Frontal cortex (tissue), 4 donors: Measurements from ENCODE around the gene MIDN. TPM values are rescaled to one million over a fixed set of nuclear protein-coding genes. Genes with fewer than 3 reads are reported as not detected.

Source experiments
- DNase-seq, 2 donors: peaks; one replicate each; pipeline ENCODE4 v3.0.0; 2012; ENCODE audit warnings: low spot score in 2 of 2
- FAIRE-seq: peaks from 2 replicates; lab custom pipeline; 2012; peaks lifted over from hg19 to GRCh38; lab: Jason Lieb, UNC
- total RNA-seq: library from RNA; depleted of rRNA; stranded (reverse); fragments of >200 nt; gene quantifications from one replicate; pipeline ENCODE4 v1.2.3, GENCODE V29; 2014
- donor health status: control.
- donor health status: control.
- donor health status: control.

MIDN gene
- total RNA-seq, 1 donor from 2014 or later, result 14.3 TPM

DNA sequence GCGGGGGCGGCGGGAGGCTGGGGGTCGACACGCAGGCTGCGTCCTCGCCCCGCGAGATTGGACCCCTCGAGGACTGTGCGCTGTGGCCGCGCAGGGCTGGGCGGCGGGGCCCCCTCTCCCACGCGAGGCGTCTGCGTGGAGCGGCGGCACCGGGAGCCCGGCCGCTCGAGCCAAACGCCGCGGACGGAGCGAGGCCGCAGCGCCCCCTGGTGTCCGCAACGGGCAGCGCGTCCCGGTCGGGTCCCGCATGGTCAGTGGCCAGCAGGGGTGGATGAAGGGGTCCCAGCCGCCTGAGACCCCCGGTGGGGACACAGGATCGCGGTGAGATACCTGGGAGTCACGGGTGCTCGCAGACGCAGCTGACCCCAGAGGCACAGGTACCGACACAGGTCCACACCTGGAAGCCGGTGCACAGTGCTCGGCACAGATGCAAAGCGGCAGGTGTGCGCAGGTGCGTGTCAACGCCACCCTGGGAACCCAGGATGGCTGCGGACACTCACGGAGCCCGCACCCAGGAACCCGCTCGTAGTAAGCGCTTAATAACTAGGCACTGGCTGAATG is 18.6 kb downstream of the MIDN start:
- DNase-seq, result peak; percentile 75 to 88
- FAIRE-seq, result no peak

GRCh38 chr19:1267477-1268225 is 19.3 kb downstream of the MIDN start:
- FAIRE-seq (no peak), DNase-seq (no peak)

GRCh38 chr19:1268226-1269064 is 20.1 kb downstream of the MIDN start:
- no peak for DNase-seq
- no peak for FAIRE-seq

DNA sequence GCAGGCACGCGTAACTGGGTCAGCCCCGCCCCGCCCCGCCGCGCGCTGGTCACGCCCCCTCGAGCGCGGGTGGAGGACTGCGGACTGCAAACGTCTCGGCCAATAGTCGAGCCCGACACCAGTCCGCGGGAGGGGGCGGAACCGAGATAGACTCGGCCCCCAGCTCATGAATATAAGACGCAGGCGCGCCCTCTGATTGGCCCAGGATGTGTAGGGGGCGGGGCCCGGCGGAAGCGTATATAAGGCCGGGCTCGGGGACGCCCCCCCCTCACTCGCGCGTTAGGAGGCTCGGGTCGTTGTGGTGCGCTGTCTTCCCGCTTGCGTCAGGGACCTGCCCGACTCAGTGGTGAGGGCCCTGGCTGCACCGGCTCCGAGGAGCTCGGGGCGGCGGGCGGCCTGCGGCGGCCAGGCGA is 20.7 kb downstream of the MIDN start, which contains the start of gene CIRBP:
Gene CIRBP, plus strand, starts transcription at position 268 of the 413 bp plus-strand sequence. CDS start 1,602 bp downstream, outside the sequence.
- peak; percentile 99 to 100 for DNase-seq
- FAIRE-seq, result peak; percentile 80

DNA sequence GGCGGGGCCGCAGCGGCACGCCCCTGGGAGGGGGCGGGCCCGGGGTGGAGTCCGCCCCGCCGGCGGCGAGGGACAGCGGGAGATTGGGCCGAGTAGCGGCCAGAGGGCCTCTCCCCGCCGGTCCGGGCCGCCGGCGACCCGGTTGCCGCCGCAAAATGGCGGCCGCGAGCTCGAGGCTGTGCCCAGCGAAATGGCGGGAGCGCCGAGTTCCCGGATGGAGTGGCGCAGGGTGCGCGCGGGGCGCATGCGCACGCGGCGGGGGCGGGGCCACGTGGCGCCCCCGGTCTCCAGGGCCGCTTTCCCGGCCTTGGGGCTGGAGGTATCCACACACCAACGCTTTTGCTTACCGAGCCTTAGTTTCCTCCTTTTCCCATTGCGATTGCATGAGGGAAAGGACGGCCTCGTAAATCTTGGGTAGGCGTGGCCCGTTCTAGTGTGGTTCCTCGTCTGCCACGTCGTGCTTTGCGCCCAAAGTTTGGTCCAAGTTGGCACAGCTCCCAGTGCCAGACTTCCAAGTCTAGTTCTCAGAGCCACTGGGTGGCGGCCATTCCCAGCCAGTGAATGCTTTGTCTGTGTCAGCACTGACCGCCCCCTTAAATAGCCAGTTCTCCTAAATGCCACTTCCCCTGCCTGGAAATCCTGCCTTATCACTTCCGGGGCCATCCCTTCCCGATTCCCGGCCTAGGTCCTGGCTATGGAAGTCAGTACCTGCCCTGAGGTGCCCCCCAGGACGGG is 21.3 kb downstream of the MIDN start:
- DNase-seq, result peak; percentile 78 to 88
- FAIRE-seq, result no peak

- FAIRE-seq, result no peak
These were observed 21.9 kb downstream of the MIDN start for GRCh38 chr19:1270213-1270853.

DNA sequence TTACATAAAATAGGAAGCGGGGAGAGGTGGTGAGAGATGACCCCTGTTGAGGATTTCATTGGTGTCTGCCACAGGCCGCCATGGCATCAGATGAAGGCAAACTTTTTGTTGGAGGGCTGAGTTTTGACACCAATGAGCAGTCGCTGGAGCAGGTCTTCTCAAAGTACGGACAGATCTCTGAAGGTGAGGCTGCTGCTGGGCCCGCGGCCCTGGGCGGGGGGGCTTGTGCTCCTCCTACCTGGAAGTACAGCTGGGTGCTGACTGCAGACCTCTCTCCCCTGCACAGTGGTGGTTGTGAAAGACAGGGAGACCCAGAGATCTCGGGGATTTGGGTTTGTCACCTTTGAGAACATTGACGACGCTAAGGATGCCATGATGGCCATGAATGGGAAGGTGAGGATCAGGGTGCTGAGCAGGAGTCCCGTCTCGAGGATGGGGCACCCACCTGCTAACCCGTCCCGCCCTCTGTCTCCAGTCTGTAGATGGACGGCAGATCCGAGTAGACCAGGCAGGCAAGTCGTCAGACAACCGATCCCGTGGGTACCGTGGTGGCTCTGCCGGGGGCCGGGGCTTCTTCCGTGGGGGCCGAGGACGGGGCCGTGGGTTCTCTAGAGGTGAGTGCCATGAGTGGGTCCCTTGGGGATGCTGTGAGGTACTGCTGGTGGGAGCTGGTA is 22.6 kb downstream of the MIDN start:
- DNase-seq, result no peak
- no peak for FAIRE-seq

More at GRCh38 chr19:1270213-1270853, 21.9 kb downstream of the MIDN start:
- no peak for DNase-seq

DNA sequence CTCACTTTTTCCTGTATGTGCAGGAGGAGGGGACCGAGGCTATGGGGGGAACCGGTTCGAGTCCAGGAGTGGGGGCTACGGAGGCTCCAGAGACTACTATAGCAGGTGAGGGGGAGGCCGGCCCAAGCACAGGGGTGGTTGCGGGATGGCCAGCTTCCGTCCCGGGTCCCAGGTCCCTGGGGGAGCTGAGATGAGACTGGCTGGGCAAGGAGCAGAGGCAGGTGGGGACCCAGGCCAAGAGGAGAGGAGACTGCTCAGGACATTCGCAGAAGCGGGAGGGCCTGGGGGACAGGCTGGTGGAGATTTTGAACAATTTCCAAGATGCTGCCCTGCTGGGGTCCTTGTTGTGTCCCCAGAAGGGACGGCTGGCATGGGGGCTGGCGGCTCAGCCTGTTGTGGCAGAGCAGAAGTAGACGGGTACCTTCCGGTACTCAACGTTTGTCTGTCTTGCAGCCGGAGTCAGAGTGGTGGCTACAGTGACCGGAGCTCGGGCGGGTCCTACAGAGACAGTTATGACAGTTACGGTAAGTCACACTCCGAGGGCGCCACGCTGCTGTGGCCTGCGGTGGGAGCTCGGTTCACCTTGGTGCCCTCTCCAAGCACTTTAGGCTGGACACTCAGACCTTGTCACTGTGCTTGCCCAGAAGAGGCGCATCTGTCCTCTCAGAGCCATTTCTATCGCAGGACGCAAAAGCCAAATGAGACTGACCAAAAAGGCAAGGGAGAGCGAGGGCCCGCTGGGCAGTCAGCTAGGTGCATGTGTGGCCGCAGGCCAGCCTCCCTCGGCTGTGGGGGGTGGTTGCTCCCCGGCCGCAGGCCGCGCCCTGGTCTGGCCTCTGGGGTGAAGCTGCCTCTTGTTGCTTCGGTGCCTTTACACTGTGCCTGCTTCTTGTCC is 23.4 kb downstream of the MIDN start:
- no peak for FAIRE-seq

DNA sequence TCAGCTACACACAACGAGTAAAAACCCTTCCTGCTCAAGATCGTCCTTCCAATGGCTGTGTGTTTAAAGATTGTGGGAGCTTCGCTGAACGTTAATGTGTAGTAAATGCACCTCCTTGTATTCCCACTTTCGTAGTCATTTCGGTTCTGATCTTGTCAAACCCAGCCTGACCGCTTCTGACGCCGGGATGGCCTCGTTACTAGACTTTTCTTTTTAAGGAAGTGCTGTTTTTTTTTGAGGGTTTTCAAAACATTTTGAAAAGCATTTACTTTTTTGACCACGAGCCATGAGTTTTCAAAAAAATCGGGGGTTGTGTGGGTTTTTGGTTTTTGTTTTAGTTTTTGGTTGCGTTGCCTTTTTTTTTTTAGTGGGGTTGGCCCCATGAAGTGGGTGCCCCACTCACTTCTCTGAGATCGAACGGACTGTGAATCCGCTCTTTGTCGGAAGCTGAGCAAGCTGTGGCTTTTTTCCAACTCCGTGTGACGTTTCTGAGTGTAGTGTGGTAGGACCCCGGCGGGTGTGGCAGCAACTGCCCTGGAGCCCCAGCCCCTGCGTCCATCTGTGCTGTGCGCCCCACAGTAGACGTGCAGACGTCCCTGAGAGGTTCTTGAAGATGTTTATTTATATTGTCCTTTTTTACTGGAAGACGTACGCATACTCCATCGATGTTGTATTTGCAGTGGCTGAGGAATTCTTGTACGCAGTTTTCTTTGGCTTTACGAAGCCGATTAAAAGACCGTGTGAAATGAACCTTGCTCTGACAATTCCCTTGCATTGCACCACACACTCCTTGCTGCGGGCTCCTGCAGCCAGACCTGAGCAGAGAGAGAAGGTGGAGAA is 24.3 kb downstream of the MIDN start:
- no peak for DNase-seq
- no peak for FAIRE-seq

More for the DNA sequence above, 23.4 kb downstream of the MIDN start:
- DNase-seq, result no peak

- FAIRE-seq, result no peak
These were observed 25.1 kb downstream of the MIDN start for GRCh38 chr19:1273263-1274041.

GRCh38 chr19:1274081-1274851 is 25.9 kb downstream of the MIDN start:
- DNase-seq (no peak), FAIRE-seq (no peak)

More at GRCh38 chr19:1273263-1274041, 25.1 kb downstream of the MIDN start:
- DNase-seq, result no peak

GRCh38 chr19:1274852-1275259 is 26.5 kb downstream of the MIDN start:
- FAIRE-seq (no peak), DNase-seq (no peak)

DNA sequence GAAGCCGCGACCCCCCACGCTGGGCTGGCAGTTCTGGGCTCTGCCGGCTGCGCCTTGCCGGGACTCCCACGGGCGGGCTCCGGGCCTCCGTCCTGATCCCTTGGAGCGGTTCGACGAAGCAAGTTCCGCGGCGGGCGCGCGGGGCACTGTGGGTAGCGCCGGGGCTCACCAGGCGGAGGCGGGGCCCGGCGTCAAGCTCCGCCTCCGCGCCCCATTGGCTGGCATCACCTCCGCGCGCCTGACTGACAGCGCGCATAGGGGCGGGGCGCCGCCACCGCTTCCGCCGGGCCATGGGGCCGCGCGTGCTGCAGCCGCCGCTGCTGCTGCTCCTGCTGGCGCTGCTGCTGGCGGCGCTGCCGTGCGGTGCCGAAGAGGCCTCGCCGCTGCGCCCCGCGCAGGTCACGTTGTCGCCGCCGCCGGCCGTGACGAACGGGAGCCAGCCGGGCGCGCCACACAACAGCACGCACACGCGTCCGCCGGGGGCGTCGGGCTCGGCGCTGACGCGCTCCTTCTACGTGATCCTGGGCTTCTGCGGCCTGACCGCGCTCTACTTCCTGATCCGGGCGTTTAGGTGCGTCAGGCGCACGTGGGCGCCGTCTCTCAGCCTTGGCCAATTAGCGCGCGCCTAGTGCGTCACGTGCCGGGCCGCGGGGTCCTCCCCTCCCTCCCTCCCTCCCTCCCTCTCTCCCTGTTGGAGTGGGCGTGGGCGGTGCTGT is 27.0 kb downstream of the MIDN start, which contains the start of gene FAM174C:
Gene FAM174C, plus strand, starts transcription at position 271 of the 716 bp plus-strand sequence. Its CDS starts 20 bp downstream, at position 291.
- FAIRE-seq (no peak), DNase-seq (peak; percentile 97 to 99)

DNA sequence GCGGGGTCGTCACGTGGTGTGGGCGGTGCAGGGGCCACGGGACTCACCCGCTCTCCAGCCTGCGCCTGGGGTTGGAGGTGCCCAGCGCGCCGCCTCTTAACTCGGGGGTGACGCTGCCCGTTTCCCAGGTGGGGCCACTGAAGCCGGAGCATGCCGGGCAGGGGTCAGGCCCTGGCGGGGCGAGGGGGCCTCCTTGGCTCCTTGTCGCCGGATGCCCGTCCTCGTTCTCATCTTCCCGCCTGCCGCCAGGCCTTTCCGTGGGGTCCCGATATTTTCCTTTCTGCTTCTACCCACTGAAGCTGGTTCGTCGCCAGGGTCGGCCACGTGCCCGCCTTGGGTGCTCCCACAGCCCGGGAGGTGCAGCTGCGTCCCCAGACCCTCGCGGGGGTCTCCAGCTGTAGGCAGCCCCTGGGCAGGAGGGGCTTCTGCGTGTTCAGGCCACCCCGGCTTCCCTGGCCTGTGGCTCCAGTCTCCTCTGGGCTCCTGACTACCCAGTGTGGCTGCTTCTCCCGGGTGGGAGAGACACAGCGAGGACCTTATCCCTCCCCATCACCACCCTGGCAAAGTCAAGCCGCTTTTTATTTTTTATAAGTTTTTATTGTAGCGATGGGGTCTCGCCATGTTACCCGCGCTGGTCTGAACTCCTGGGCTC is 27.7 kb downstream of the MIDN start:
- no peak for DNase-seq
- no peak for FAIRE-seq
